ENCODE data around the gene WIPF1.

- TF ChIP-seq CTCF (conservative IDR thresholded peaks at IDR 0.05; ENCODE audit: low read length) (no peak), EZH2phosphoT487 (IDR thresholded peaks at IDR 0.05; ENCODE audit: borderline replicate concordance) (no peak)
Observed at GRCh38 chr2:174581491-174581890, 16.1 kb downstream of the WIPF1 start.
